ENCODE data around the gene GSTM2. TPM values are rescaled to one million over a fixed set of nuclear protein-coding genes. Genes with fewer than 3 reads are reported as not detected.

GSTM2 gene
- total and polyA plus RNA-seq, 4 donors: 7.1 to 15.1 (median 7.9) TPM

- no peak for DNase-seq (ENCODE audit: low spot score)
- Histone ChIP-seq H3K4me3 (ENCODE audit: low read depth in 1 of 3, low read length in 3 of 3) (peak overlapping the region; percentile 66 to 87 (median 77)), H3K4me1 (ENCODE audit: control insufficient read depth in 4 of 4, insufficient read depth in 4 of 4, low read length in 3 of 4) (peaks cover 8 to 62% (median 47%) of the 10 kb centered on the region in 4 donors), H3K36me3 (ENCODE audit: control insufficient read depth in 4 of 4, insufficient read depth in 3 of 4, low read depth in 1 of 4, low read length in 3 of 4) (peaks cover 0 to 8% (median 2%) of the 10 kb centered on the region in 4 donors), H3K9me3 (ENCODE audit: control insufficient read depth in 4 of 4, low read length in 3 of 4) (no peaks in the 10 kb centered on the region), H3K9ac (ENCODE audit: low read depth in 1 of 2, low read length in 2 of 2) (no peak overlapping the region), H3K27me3 (ENCODE audit: control insufficient read depth in 4 of 4, insufficient read depth in 4 of 4, low read length in 3 of 4) (no peaks in the 10 kb centered on the region), H3K27ac (ENCODE audit: low read depth in 1 of 2, low read length in 2 of 2) (no peak overlapping the region)
- 45% methylated on average over 13 of the region's 13 CpGs for WGBS
- TF ChIP-seq RAD21 (IDR thresholded peaks at IDR 0.05): no peak
- no peak for TF ChIP-seq EGR1 (IDR thresholded peaks at IDR 0.05; ENCODE audit: low read depth in 2 of 2)
- TF ChIP-seq SP1 (IDR thresholded peaks at IDR 0.05): no peak
- TF ChIP-seq TAF1 (conservative IDR thresholded peaks at IDR 0.05): no peak
- TF ChIP-seq, protein P1, sequence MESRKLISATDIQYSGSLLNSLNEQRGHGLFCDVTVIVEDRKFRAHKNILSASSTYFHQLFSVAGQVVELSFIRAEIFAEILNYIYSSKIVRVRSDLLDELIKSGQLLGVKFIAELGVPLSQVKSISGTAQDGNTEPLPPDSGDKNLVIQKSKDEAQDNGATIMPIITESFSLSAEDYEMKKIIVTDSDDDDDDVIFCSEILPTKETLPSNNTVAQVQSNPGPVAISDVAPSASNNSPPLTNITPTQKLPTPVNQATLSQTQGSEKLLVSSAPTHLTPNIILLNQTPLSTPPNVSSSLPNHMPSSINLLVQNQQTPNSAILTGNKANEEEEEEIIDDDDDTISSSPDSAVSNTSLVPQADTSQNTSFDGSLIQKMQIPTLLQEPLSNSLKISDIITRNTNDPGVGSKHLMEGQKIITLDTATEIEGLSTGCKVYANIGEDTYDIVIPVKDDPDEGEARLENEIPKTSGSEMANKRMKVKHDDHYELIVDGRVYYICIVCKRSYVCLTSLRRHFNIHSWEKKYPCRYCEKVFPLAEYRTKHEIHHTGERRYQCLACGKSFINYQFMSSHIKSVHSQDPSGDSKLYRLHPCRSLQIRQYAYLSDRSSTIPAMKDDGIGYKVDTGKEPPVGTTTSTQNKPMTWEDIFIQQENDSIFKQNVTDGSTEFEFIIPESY (IDR thresholded peaks at IDR 0.05): no peak
- no peak for TF ChIP-seq HNF4G (IDR thresholded peaks at IDR 0.05)
- TF ChIP-seq MAX (IDR thresholded peaks at IDR 0.05): no peak
- no peak for TF ChIP-seq GABPA (IDR thresholded peaks at IDR 0.05 in 1 of 2, conservative IDR thresholded peaks at IDR 0.05 in 1 of 2)
- TF ChIP-seq RXRA (IDR thresholded peaks at IDR 0.05): no peak
- no peak for TF ChIP-seq HNF4A (conservative IDR thresholded peaks at IDR 0.05)
These were observed 46.3 kb upstream of the GSTM2 start for GRCh38 chr1:109621379-109622136.

DNA sequence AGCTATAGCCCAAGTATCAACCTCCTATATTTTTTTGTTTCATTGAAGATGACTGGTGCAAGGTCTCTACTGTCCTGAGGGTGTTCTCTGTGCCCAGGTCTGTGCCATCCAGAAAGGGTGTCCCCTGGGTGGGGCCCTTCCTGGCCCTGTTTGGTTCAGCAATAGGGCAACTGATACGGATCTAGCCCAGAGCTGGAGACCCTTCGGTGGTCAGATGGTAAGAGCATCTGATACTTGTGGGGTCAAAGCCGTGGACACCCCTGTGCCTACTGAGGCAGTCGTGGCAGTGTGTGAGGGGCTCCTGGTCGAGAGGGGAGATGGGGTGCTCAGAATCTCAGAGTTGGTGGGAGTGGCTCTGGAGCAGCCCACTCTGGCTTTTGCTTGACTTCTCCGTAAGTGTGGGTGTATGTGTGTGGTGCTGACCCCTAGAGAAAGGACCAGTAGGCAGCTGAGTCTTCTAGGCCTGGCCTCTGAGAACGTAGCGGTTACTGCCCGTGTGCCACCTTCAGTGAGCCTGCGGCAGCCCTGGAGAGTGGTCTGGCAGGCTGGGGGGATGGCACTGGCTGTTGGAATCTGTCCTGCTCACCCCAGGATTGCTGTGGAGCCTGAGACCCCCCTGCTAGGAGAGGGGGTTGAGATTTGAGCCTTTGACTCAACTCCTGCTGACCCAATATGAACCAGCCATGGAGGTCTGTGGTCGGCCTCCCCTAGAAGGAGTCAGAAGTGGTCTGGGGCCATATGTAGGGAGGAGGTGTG, 45.5 kb upstream of the GSTM2 start:
- DNase-seq (ENCODE audit: low spot score): no peak
- Histone ChIP-seq H3K27ac (ENCODE audit: low read depth in 1 of 2, low read length in 2 of 2) (no peak overlapping the region), H3K4me1 (ENCODE audit: control insufficient read depth in 4 of 4, insufficient read depth in 4 of 4, low read length in 3 of 4) (peaks cover 8 to 55% (median 43%) of the 10 kb centered on the region in 4 donors), H3K9ac (ENCODE audit: low read depth in 1 of 2, low read length in 2 of 2) (no peak overlapping the region), H3K9me3 (ENCODE audit: control insufficient read depth in 4 of 4, low read length in 3 of 4) (no peaks in the 10 kb centered on the region), H3K27me3 (ENCODE audit: control insufficient read depth in 4 of 4, insufficient read depth in 4 of 4, low read length in 3 of 4) (no peaks in the 10 kb centered on the region), H3K4me3 (ENCODE audit: low read depth in 1 of 3, low read length in 3 of 3) (no peak overlapping the region), H3K36me3 (ENCODE audit: control insufficient read depth in 4 of 4, insufficient read depth in 3 of 4, low read depth in 1 of 4, low read length in 3 of 4) (peaks cover 3 to 16% (median 7%) of the 10 kb centered on the region in 4 donors)
- TF ChIP-seq RXRA (IDR thresholded peaks at IDR 0.05): no peak
- TF ChIP-seq SP1 (IDR thresholded peaks at IDR 0.05): no peak
- no peak for TF ChIP-seq HNF4G (IDR thresholded peaks at IDR 0.05)
- TF ChIP-seq, protein P2, sequence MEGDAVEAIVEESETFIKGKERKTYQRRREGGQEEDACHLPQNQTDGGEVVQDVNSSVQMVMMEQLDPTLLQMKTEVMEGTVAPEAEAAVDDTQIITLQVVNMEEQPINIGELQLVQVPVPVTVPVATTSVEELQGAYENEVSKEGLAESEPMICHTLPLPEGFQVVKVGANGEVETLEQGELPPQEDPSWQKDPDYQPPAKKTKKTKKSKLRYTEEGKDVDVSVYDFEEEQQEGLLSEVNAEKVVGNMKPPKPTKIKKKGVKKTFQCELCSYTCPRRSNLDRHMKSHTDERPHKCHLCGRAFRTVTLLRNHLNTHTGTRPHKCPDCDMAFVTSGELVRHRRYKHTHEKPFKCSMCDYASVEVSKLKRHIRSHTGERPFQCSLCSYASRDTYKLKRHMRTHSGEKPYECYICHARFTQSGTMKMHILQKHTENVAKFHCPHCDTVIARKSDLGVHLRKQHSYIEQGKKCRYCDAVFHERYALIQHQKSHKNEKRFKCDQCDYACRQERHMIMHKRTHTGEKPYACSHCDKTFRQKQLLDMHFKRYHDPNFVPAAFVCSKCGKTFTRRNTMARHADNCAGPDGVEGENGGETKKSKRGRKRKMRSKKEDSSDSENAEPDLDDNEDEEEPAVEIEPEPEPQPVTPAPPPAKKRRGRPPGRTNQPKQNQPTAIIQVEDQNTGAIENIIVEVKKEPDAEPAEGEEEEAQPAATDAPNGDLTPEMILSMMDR (IDR thresholded peaks at IDR 0.05; ENCODE audit: low read depth, low read length, missing input control): no peak
- TF ChIP-seq NR2F2 (IDR thresholded peaks at IDR 0.05): no peak
- no peak for TF ChIP-seq GABPA (IDR thresholded peaks at IDR 0.05 in 1 of 2, conservative IDR thresholded peaks at IDR 0.05 in 1 of 2)
- TF ChIP-seq MAX (IDR thresholded peaks at IDR 0.05): no peak
- TF ChIP-seq, protein P1 (IDR thresholded peaks at IDR 0.05): no peak
- no peak for TF ChIP-seq EGR1 (IDR thresholded peaks at IDR 0.05; ENCODE audit: low read depth in 2 of 2)
- no peak for TF ChIP-seq HNF4A (conservative IDR thresholded peaks at IDR 0.05)
- TF ChIP-seq, protein P3, sequence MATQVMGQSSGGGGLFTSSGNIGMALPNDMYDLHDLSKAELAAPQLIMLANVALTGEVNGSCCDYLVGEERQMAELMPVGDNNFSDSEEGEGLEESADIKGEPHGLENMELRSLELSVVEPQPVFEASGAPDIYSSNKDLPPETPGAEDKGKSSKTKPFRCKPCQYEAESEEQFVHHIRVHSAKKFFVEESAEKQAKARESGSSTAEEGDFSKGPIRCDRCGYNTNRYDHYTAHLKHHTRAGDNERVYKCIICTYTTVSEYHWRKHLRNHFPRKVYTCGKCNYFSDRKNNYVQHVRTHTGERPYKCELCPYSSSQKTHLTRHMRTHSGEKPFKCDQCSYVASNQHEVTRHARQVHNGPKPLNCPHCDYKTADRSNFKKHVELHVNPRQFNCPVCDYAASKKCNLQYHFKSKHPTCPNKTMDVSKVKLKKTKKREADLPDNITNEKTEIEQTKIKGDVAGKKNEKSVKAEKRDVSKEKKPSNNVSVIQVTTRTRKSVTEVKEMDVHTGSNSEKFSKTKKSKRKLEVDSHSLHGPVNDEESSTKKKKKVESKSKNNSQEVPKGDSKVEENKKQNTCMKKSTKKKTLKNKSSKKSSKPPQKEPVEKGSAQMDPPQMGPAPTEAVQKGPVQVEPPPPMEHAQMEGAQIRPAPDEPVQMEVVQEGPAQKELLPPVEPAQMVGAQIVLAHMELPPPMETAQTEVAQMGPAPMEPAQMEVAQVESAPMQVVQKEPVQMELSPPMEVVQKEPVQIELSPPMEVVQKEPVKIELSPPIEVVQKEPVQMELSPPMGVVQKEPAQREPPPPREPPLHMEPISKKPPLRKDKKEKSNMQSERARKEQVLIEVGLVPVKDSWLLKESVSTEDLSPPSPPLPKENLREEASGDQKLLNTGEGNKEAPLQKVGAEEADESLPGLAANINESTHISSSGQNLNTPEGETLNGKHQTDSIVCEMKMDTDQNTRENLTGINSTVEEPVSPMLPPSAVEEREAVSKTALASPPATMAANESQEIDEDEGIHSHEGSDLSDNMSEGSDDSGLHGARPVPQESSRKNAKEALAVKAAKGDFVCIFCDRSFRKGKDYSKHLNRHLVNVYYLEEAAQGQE (IDR thresholded peaks at IDR 0.05): no peak
- TF ChIP-seq FOXA2 (IDR thresholded peaks at IDR 0.05): no peak
- TF ChIP-seq JUND (IDR thresholded peaks at IDR 0.05): no peak
- no peak for TF ChIP-seq FOXA1 (IDR thresholded peaks at IDR 0.05)
- no peak for TF ChIP-seq YY1 (IDR thresholded peaks at IDR 0.05)
- no peak for TF ChIP-seq ATF3 (IDR thresholded peaks at IDR 0.05)
- TF ChIP-seq TAF1 (conservative IDR thresholded peaks at IDR 0.05): no peak
- no peak for TF ChIP-seq RAD21 (IDR thresholded peaks at IDR 0.05)
- WGBS: 91% methylated on average over 11 of the region's 11 CpGs

Data from liver (tissue), 9 donors.